Endothelial cell of umbilical vein (primary cell): ENCODE measurements around the gene FAM53B. TPM values are rescaled to one million over a fixed set of nuclear protein-coding genes. Genes with fewer than 3 reads are reported as not detected.

Experiments
- BruUV-seq: library from RNA; stranded (reverse); fragments of 400-500 nt; replicated peaks from 2 replicates; lab custom pipeline; 2021; lab: Mats Ljungman, UMichigan
- CTCF ChIA-PET: fragments of 300-600, 350-600 bp; sonication (Branson Sonifier 250); formaldehyde crosslinking; loops from one replicate; lab custom pipeline; 2021; ENCODE audit warnings: antibody characterized with exemption, inconsistent platforms; lab: Charles Lee
- POLR2A ChIA-PET: fragments of 300-600, 350-600 bp; sonication (Branson Sonifier 250); formaldehyde crosslinking; loops from one replicate; lab custom pipeline; 2021; ENCODE audit warnings: antibody characterized with exemption, inconsistent platforms; lab: Charles Lee
- DNase-seq: peaks from one replicate; pipeline ENCODE4 v3.0.0-alpha.2; 2011; ENCODE audit warnings: low read depth, low spot score
- FAIRE-seq: peaks from 2 replicates; lab custom pipeline; 2011; peaks lifted over from hg19 to GRCh38; lab: Jason Lieb, UNC
- H2AFZ ChIP-seq: 2 replicates; pipeline ENCODE4 v1.6.0; 2012; ENCODE audit warnings: low read depth, low read length, control low read depth, inconsistent platforms
- H3K27ac ChIP-seq: 2 replicates; pipeline ENCODE4 v1.5.1; 2011; ENCODE audit warnings: low read depth, mild to moderate bottlenecking, control low read depth, low read length, moderate library complexity; ENCODE audit not compliant: insufficient read depth
- H3K27me3 ChIP-seq, 2 experiments: 2 replicates each; pipeline versions ENCODE4 v1.6.0 to v1.6.1; 2011; ENCODE audit warnings: low read length in 2 of 2, mixed read lengths in 1 of 2; ENCODE audit not compliant: control insufficient read depth in 2 of 2, insufficient read depth in 2 of 2
- H3K36me3 ChIP-seq, 2 experiments: 2 replicates in 1 of 2; 3 replicates in 1 of 2; pipeline ENCODE4 v1.5.1; 2011; ENCODE audit warnings: low read length in 2 of 2, mild to moderate bottlenecking in 1 of 2, moderate library complexity in 1 of 2; ENCODE audit not compliant: control insufficient read depth in 2 of 2, insufficient read depth in 2 of 2; ENCODE audit errors: extremely low read depth in 1 of 2
- H3K4me1 ChIP-seq: 3 replicates; pipeline ENCODE4 v1.5.1; 2011; ENCODE audit warnings: mild to moderate bottlenecking, low read length; ENCODE audit not compliant: control insufficient read depth, insufficient read depth; ENCODE audit errors: extremely low read depth
- H3K4me2 ChIP-seq: 2 replicates; pipeline ENCODE4 v1.6.1; 2011; ENCODE audit warnings: low read length, control low read depth, mixed read lengths; ENCODE audit not compliant: insufficient read depth
- H3K4me3 ChIP-seq, 3 experiments: fragments of 200-600 bp in 1 of 3; sonication (generic), shearing (Covaris generic) in 1 of 3; replicated peaks in 1 of 3; 2 replicates each; pipeline ENCODE4 v1.5.1; 2011 to 2016; ENCODE audit warnings: control low read depth in 3 of 3, low read length in 3 of 3, mild to moderate bottlenecking in 2 of 3, inconsistent platforms in 1 of 3, low read depth in 1 of 3, moderate library complexity in 1 of 3; ENCODE audit not compliant: insufficient read depth in 1 of 3
- H3K79me2 ChIP-seq: 2 replicates; pipeline ENCODE4 v1.6.0; 2012; ENCODE audit warnings: low read length, inconsistent platforms; ENCODE audit not compliant: control insufficient read depth, insufficient read depth
- H3K9ac ChIP-seq: replicated peaks from 2 replicates; pipeline ENCODE3; 2011; ENCODE audit warnings: low read length, control low read depth; ENCODE audit not compliant: insufficient read depth; ENCODE audit errors: extremely low read depth
- H3K9me1 ChIP-seq: replicated peaks from 3 replicates; pipeline ENCODE4 v1.6.0; 2011; ENCODE audit warnings: mild to moderate bottlenecking, low read length; ENCODE audit not compliant: control insufficient read depth, insufficient read depth; ENCODE audit errors: extremely low read depth
- H3K9me3 ChIP-seq: replicated peaks from 2 replicates; pipeline ENCODE4 v1.5.1; 2012; ENCODE audit warnings: low read length, inconsistent platforms; ENCODE audit not compliant: control insufficient read depth, insufficient read depth
- H4K20me1 ChIP-seq: replicated peaks from 2 replicates; pipeline ENCODE3; 2011; ENCODE audit warnings: mild to moderate bottlenecking, low read length; ENCODE audit not compliant: control insufficient read depth, insufficient read depth; ENCODE audit errors: extremely low read depth
- FOS ChIP-seq: IDR thresholded peaks from 2 replicates; pipeline ENCODE4 v1.6.1; 2011; ENCODE audit warnings: mild to moderate bottlenecking, low read length, moderate library complexity, borderline replicate concordance; ENCODE audit not compliant: insufficient read depth
- GATA2 ChIP-seq: IDR thresholded peaks from 2 replicates; pipeline ENCODE4 v1.7.0; 2011; ENCODE audit warnings: low read depth, mild to moderate bottlenecking, moderate library complexity, mixed read lengths, low read length; ENCODE audit not compliant: insufficient read length, insufficient read depth
- JUN ChIP-seq: IDR thresholded peaks from 2 replicates; pipeline ENCODE4 v1.6.1; 2011; ENCODE audit warnings: borderline replicate concordance, low read depth; ENCODE audit not compliant: insufficient read length, insufficient read depth
- MYC ChIP-seq: IDR thresholded peaks from one replicate; pipeline ENCODE4 v1.6.1; 2011; ENCODE audit warnings: mild to moderate bottlenecking, low read depth, low read length
- POLR2A ChIP-seq: IDR thresholded peaks from 2 replicates; pipeline ENCODE4 v1.6.1; 2012; ENCODE audit warnings: low read depth, mild to moderate bottlenecking, control low read depth, low read length
- POLR2AphosphoS5 ChIP-seq: IDR thresholded peaks from 2 replicates; pipeline ENCODE4 v1.6.1; 2012; ENCODE audit warnings: low read depth, mild to moderate bottlenecking, control low read depth, low read length, moderate library complexity; ENCODE audit not compliant: insufficient read depth
- dilution Hi-C: fragments of 300-500 bp; cut with MboI; formaldehyde crosslinking; loops from one replicate; pipeline ENCODE4 v1.15.0; 2019; ENCODE audit warnings: low sequenced_read_pairs; ENCODE audit not compliant: extremely low pct_ligation_motif_present
- intact Hi-C: fragments of 100-400 bp; cut with micrococcal nuclease; formaldehyde crosslinking; loops from one replicate; pipeline ENCODE4 v1.10.0; 2022
- polyA plus RNA-seq, 4 experiments: library from polyadenylated mRNA; depleted of rRNA in 3 of 4; stranded (reverse) in 3 of 4; unstranded in 1 of 4; fragments of >200 nt; gene quantifications; 2 replicates each; pipeline versions ENCODE4 v1.2.1 to v1.2.3, GENCODE V29; 2011 to 2012; ENCODE audit warnings: missing spikeins in 1 of 4
- total RNA-seq: library from RNA; stranded (reverse); gene quantifications from 2 replicates; pipeline ENCODE4 v1.2.3, GENCODE V29; 2021
- TF ChIP-seq, protein P1 (sequence below): IDR thresholded peaks from 2 replicates; pipeline ENCODE4 v1.6.1; 2011; ENCODE audit not compliant: insufficient read depth, insufficient read length
- TF ChIP-seq, protein P2 (sequence below), 2 donors: IDR thresholded peaks; 1 replicate in 1 of 2; 2 replicates in 1 of 2; pipeline ENCODE4 v1.5.1; 2011; ENCODE audit warnings: low read length in 2 of 2, mild to moderate bottlenecking in 2 of 2, moderate library complexity in 2 of 2, control low read depth in 1 of 2, inconsistent platforms in 1 of 2, low read depth in 1 of 2; ENCODE audit not compliant: insufficient read depth in 1 of 2; ENCODE audit errors: extremely low read depth in 1 of 2

The FAM53B gene
- total and polyA plus RNA-seq, 2 donors (not counting 3 experiments of a cell fraction or from before 2014, with no cell fraction given): 8.5 to 21.1 TPM

DNA sequence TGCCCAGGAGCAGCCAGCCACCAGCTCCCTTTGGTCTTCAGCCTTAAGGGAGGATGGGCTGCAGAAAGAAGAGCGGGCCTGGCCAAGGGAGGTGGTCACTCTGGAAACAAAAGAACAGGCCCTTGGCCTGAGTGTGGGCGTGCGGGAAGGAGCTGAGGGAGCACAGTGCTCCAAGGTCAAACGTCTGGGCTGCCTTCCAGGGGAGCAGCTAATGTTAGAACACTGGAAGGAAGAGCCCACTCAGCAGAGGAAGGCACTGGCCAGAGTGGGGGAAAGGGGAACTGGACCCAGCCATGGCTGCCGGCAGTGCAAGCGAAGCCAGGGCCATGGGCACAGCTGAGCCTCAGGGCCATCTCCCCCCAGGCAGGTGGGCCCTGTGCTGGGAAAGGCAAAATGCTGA, 42.7 kb downstream of the FAM53B start:
- Histone ChIP-seq H3K36me3 (peaks cover 0 to 3% of the 10 kb centered on the region in 2 experiments), H3K27me3 (no peaks in the 10 kb centered on the region), H2AFZ (no peak overlapping the region), H3K79me2 (no peaks in the 10 kb centered on the region), H3K4me1 (peaks cover 19% of the 10 kb centered on the region), H3K27ac (peak overlapping the region; percentile 46), H3K4me2 (peak overlapping the region; percentile 3), H3K4me3 (no peak overlapping the region), H3K9ac (no peak overlapping the region), H3K9me1 (no peaks in the 10 kb centered on the region), H4K20me1 (no peaks in the 10 kb centered on the region), H3K9me3 (no peaks in the 10 kb centered on the region)
- no TSS peak for BruUV-seq
- CTCF ChIA-PET: interaction anchor here (0.7 to 3.4 kb wide), 21 partner anchors 9 to 92 kb away, joined by 3 to 54 read pairs (median 4); no protein-coding TSS in a partner anchor
- DNase-seq: peak; percentile 96
- TF ChIP-seq GATA2 (no peak), MYC (no peak), POLR2AphosphoS5 (peak; percentile 50), POLR2A (no peak)
- TF ChIP-seq, protein P1, sequence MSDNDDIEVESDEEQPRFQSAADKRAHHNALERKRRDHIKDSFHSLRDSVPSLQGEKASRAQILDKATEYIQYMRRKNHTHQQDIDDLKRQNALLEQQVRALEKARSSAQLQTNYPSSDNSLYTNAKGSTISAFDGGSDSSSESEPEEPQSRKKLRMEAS: no peak
- intact Hi-C loops: loop anchor here (1.0 to 2.0 kb wide), 4 partner anchors 15 to 55 kb away; no protein-coding TSS in a partner anchor
- peak; percentile 99 for FAIRE-seq
- dilution Hi-C loops: no loop called here
- POLR2A ChIA-PET: no interaction called here

DNA sequence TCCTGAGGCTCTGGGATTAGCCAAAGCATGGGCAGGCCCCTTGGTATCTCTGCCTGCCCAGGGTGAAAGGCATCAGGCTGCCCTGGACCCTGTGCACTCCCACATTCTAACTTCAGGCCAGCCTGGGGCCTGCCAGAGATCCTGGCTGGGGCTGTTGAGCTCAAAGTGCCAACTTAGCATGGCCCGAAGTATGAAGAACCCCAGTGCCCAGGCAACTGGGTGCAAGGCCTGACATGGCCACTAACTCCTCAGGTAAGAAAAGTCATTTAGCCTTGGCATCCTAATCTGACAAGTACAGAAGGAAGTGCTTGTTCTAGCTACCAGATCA, 43.2 kb downstream of the FAM53B start:
- BruUV-seq: no TSS peak
- DNase-seq: no peak
- FAIRE-seq: no peak
- H3K27me3 ChIP-seq: no peaks in the 10 kb centered on the region
- intact Hi-C loops (loop anchor here (1.0 to 2.0 kb wide), 4 partner anchors 14 to 54 kb away; no protein-coding TSS in a partner anchor), dilution Hi-C loops (no loop called here)
- H3K79me2 ChIP-seq: no peaks in the 10 kb centered on the region
- POLR2A ChIA-PET: no interaction called here
- H2AFZ ChIP-seq: no peak overlapping the region
- H3K27ac ChIP-seq: no peak overlapping the region
- no peak for TF ChIP-seq JUN
- TF ChIP-seq, protein P2, sequence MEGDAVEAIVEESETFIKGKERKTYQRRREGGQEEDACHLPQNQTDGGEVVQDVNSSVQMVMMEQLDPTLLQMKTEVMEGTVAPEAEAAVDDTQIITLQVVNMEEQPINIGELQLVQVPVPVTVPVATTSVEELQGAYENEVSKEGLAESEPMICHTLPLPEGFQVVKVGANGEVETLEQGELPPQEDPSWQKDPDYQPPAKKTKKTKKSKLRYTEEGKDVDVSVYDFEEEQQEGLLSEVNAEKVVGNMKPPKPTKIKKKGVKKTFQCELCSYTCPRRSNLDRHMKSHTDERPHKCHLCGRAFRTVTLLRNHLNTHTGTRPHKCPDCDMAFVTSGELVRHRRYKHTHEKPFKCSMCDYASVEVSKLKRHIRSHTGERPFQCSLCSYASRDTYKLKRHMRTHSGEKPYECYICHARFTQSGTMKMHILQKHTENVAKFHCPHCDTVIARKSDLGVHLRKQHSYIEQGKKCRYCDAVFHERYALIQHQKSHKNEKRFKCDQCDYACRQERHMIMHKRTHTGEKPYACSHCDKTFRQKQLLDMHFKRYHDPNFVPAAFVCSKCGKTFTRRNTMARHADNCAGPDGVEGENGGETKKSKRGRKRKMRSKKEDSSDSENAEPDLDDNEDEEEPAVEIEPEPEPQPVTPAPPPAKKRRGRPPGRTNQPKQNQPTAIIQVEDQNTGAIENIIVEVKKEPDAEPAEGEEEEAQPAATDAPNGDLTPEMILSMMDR (IDR thresholded peaks at IDR 0.05; ENCODE audit: extremely low read depth in 1 of 2, insufficient read depth in 1 of 2, low read depth in 1 of 2, low read length in 2 of 2): no peak
- no peak for TF ChIP-seq GATA2
- TF ChIP-seq POLR2A: no peak
- no peak for TF ChIP-seq FOS
- TF ChIP-seq MYC: no peak
- H4K20me1 ChIP-seq: no peaks in the 10 kb centered on the region
- H3K4me3 ChIP-seq: no peak overlapping the region
- H3K4me1 ChIP-seq: peaks cover 19% of the 10 kb centered on the region
- no peak overlapping the region for H3K4me2 ChIP-seq
- no peaks in the 10 kb centered on the region for H3K9me3 ChIP-seq
- no peak overlapping the region for H3K9ac ChIP-seq
- CTCF ChIA-PET: interaction anchor here (0.7 to 3.4 kb wide), 20 partner anchors 11 to 91 kb away, joined by 3 to 54 read pairs (median 4); no protein-coding TSS in a partner anchor
- H3K9me1 ChIP-seq: no peaks in the 10 kb centered on the region
- peaks cover 0 to 3% of the 10 kb centered on the region in 2 experiments for H3K36me3 ChIP-seq
